K562 (cell line): Measurements from ENCODE around the gene KRTAP1-3. TPM values are rescaled to one million over a fixed set of nuclear protein-coding genes. Genes with fewer than 3 reads are reported as not detected.

ENCODE experiments used
- ARNT ChIP-seq, 2 experiments: fragments of 450-650 bp; IDR thresholded peaks; 2 replicates each; pipeline ENCODE4 v1.6.1; 2016; ENCODE audit warnings: mild to moderate bottlenecking in 1 of 2
- COPS2 ChIP-seq: fragments of 450-650 bp; conservative IDR thresholded peaks from 2 replicates; pipeline ENCODE4 v1.6.1; 2016; ENCODE audit warnings: mild to moderate bottlenecking, moderate library complexity
- DACH1 ChIP-seq: fragments of 450-650 bp; IDR thresholded peaks from 2 replicates; pipeline ENCODE4 v1.6.1; 2018; ENCODE audit not compliant: partially characterized antibody
- GATA2 ChIP-seq: sonication (generic); formaldehyde crosslinking; IDR thresholded peaks from 2 replicates; pipeline ENCODE4 v1.4.0; 2020; ENCODE audit warnings: mild to moderate bottlenecking, missing genetic modification reagents
- NR2F6 ChIP-seq: fragments of 450-650 bp; formaldehyde crosslinking; IDR thresholded peaks from 2 replicates; pipeline ENCODE4 v1.4.0; 2020; ENCODE audit warnings: mild to moderate bottlenecking
- SMAD1 ChIP-seq: fragments of 150-350 bp; IDR thresholded peaks from 2 replicates; pipeline ENCODE4 v1.6.1; 2014; ENCODE audit warnings: low read length, low read depth; ENCODE audit not compliant: partially characterized antibody
- TEAD1 ChIP-seq, 2 experiments: fragments of 450-650 bp in 1 of 2; sonication (generic) in 1 of 2; formaldehyde crosslinking; IDR thresholded peaks; 2 replicates each; pipeline versions ENCODE4 v1.4.0 to v1.8.0; 2020 to 2022; ENCODE audit warnings: mild to moderate bottlenecking in 2 of 2, missing genetic modification reagents in 1 of 2
- ZNF318 ChIP-seq, 2 experiments: fragments of 450-650 bp; IDR thresholded peaks; 2 replicates each; pipeline ENCODE4 v1.6.1; 2016; ENCODE audit warnings: mild to moderate bottlenecking in 2 of 2, borderline replicate concordance in 1 of 2, low read depth in 1 of 2, moderate library complexity in 1 of 2
- ZNF511 ChIP-seq: sonication (generic); formaldehyde crosslinking; IDR thresholded peaks from 2 replicates; pipeline ENCODE4 v1.8.0; 2022; ENCODE audit warnings: mild to moderate bottlenecking, missing genetic modification reagents
- polyA plus RNA-seq, 8 experiments: library from polyadenylated mRNA; depleted of rRNA in 4 of 8; stranded (reverse) in 5 of 8; unstranded in 3 of 8; fragments of >200 nt; fragmentation: Nextera tagmentation in 2 of 8; fragmentation: Illumina TruSeq in 1 of 8; extraction: Ambion mirVana in 2 of 8; extraction: Trizol in 1 of 8; gene quantifications; 2 replicates each; pipeline versions ENCODE4 v1.2.1 to v1.2.3, GENCODE V29; 2011 to 2014; ENCODE audit warnings: inconsistent platforms in 1 of 8, missing spikeins in 1 of 8
- total RNA-seq, 7 experiments: library from RNA; depleted of rRNA in 6 of 7; stranded (reverse); fragments of >200 nt in 6 of 7; fragmentation: Illumina TruSeq in 2 of 7; extraction: Trizol in 2 of 7; gene quantifications; 2 replicates each; pipeline versions ENCODE4 v1.2.1 to v1.2.3, GENCODE V29; 2011 to 2021; ENCODE audit warnings: low replicate concordance in 1 of 7

Gene KRTAP1-3
- total and polyA plus RNA-seq, 9 of the 15 experiments (the other 6 are each of a cell fraction or from before 2014, with no cell fraction given): not detected

GRCh38 chr17:40995116-40995515, 39.6 kb downstream of the KRTAP1-3 start (continued):
- TF ChIP-seq ZNF318 (IDR thresholded peaks at IDR 0.05; ENCODE audit: borderline replicate concordance in 1 of 2, low read depth in 1 of 2) (no peak), DACH1 (no peak), GATA2 (no peak), SMAD1 (no peak), COPS2 (no peak), NR2F6 (CRISPR knock-in tag) (no peak), ARNT (IDR thresholded peaks at IDR 0.05) (no peak), TEAD1 (CRISPR knock-in tag; IDR thresholded peaks at IDR 0.05) (no peak), ZNF511 (no peak)
